OCI-LY7 (cell line): ENCODE results near the gene PSG5.
"Not testable (repeated sequence)": the region's sequence is repeated elsewhere in the genome, so short reads cannot be mapped to it uniquely, and the experiment has no call there.

Experiments used
- EZH2phosphoT487 ChIP-seq: fragments of 200-600 bp; sonication (generic); IDR thresholded peaks from 2 replicates; pipeline ENCODE4 v1.6.1; 2018; ENCODE audit warnings: low read depth, borderline replicate concordance, mild to moderate bottlenecking, mixed run types, antibody characterized with exemption, low read length, moderate library complexity, mixed read lengths
- TF ChIP-seq, protein P1 (sequence below): fragments of 200-600 bp; sonication (generic); conservative IDR thresholded peaks from 2 replicates; pipeline ENCODE4 v1.5.1; 2014; ENCODE audit warnings: mild to moderate bottlenecking, antibody characterized with exemption, low read length, moderate library complexity, mixed read lengths

DNA sequence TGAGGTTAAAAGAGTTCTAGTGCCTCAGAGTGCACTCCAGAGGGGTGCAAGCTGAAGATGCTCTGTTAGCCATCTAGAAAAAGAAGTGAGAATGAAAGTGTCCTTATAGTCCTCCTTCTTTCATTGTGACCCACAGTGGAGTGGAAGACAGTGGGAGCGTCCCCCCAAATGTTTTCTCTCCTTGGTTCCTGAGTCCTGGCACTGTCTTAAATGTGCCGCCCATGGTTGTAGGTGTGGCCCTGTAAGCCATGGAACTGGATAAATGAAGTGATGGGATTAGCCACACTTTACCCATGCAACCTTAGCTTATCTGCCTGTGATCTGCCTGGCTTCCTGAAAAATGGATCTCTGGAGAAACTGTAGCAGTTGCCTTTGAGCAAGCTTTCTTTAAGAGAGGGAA, 42.4 kb upstream of the PSG5 start:
- TF ChIP-seq, protein P1, sequence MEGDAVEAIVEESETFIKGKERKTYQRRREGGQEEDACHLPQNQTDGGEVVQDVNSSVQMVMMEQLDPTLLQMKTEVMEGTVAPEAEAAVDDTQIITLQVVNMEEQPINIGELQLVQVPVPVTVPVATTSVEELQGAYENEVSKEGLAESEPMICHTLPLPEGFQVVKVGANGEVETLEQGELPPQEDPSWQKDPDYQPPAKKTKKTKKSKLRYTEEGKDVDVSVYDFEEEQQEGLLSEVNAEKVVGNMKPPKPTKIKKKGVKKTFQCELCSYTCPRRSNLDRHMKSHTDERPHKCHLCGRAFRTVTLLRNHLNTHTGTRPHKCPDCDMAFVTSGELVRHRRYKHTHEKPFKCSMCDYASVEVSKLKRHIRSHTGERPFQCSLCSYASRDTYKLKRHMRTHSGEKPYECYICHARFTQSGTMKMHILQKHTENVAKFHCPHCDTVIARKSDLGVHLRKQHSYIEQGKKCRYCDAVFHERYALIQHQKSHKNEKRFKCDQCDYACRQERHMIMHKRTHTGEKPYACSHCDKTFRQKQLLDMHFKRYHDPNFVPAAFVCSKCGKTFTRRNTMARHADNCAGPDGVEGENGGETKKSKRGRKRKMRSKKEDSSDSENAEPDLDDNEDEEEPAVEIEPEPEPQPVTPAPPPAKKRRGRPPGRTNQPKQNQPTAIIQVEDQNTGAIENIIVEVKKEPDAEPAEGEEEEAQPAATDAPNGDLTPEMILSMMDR, result not testable (repeated sequence)
- not testable (repeated sequence) for TF ChIP-seq EZH2phosphoT487
